ENCODE measurements around the gene VIPR1. TPM values are rescaled to one million over a fixed set of nuclear protein-coding genes. Genes with fewer than 3 reads are reported as not detected.
A peak's percentile ranks its signal among the peaks of the same experiment; 100 is the strongest.

Gene VIPR1
- total RNA-seq, 1 donor from 2014 or later = 184 TPM

DNA sequence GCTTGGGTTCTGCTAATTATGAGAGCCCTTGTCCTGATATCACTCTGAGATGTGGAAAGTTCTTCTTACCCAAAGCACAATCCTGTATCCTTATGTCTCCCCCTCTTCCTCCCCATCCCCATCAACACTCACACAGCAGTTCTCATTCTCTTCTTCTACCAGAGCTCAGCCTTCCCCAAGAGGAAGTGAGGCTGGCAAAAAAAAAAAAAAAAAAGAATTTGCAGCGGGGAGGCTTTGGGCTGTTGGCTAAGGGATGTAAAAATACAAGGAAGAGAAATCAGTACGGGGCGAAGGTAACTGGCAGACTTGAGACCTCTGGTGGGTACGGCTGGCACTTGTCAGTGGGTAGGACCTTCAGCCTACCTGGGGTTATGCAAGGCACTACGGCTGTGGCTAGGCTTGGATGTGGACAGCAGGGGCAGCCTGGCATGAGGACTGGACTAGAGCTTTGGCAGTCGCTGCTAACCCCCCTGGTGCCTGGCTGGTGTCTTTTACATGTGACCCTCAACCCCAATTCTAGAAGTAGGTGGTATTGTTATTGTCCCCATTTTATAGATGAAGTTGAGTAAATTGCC, 5.4 kb downstream of the VIPR1 start:
- Histone ChIP-seq H3K9me3 (no peaks in the 10 kb centered on the region), H3K36me3 (no peaks in the 10 kb centered on the region), H3K4me1 (peaks cover 24% of the 10 kb centered on the region), H3K27ac (peak overlapping the region; percentile 51), H3K27me3 (no peaks in the 10 kb centered on the region), H3K4me3 (no peak overlapping the region)
- DNase-seq (peak; percentile 63), ATAC-seq (no peak)
- no peak for TF ChIP-seq CTCF (IDR thresholded peaks at IDR 0.05)
- intact Hi-C loops (cut with DNase I) = no loop called here

GRCh38 chr3:42508562-42508961, 6.1 kb downstream of the VIPR1 start:
- Histone ChIP-seq H3K27ac (peak overlapping the region; percentile 51), H3K4me3 (no peak overlapping the region), H3K4me1 (peaks cover 24% of the 10 kb centered on the region), H3K36me3 (no peaks in the 10 kb centered on the region), H3K27me3 (no peaks in the 10 kb centered on the region), H3K9me3 (no peaks in the 10 kb centered on the region)
- intact Hi-C loops (cut with DNase I) = no loop called here
- DNase-seq (no peak), ATAC-seq (no peak)
- TF ChIP-seq CTCF (IDR thresholded peaks at IDR 0.05) = no peak

- H3K4me1 ChIP-seq = peaks cover 24% of the 10 kb centered on the region
- no peak for TF ChIP-seq CTCF (IDR thresholded peaks at IDR 0.05)
- no peak for DNase-seq
- H3K27ac ChIP-seq = peak overlapping the region; percentile 51
- H3K27me3 ChIP-seq = no peaks in the 10 kb centered on the region
- no peak for ATAC-seq
- intact Hi-C loops (cut with DNase I) = no loop called here
- no peak overlapping the region for H3K4me3 ChIP-seq
- H3K9me3 ChIP-seq = no peaks in the 10 kb centered on the region
- no peaks in the 10 kb centered on the region for H3K36me3 ChIP-seq
Measured at GRCh38 chr3:42509111-42509510, 6.7 kb downstream of the VIPR1 start.

GRCh38 chr3:42510325-42510724, 7.9 kb downstream of the VIPR1 start:
- Histone ChIP-seq H3K4me1 (peaks cover 24% of the 10 kb centered on the region), H3K27me3 (no peaks in the 10 kb centered on the region), H3K27ac (peak overlapping the region; percentile 30), H3K36me3 (no peaks in the 10 kb centered on the region), H3K9me3 (no peaks in the 10 kb centered on the region), H3K4me3 (no peak overlapping the region)
- intact Hi-C loops (cut with DNase I) = no loop called here
- ATAC-seq (peak; percentile 2), DNase-seq (no peak)
- no peak for TF ChIP-seq CTCF (IDR thresholded peaks at IDR 0.05)

DNA sequence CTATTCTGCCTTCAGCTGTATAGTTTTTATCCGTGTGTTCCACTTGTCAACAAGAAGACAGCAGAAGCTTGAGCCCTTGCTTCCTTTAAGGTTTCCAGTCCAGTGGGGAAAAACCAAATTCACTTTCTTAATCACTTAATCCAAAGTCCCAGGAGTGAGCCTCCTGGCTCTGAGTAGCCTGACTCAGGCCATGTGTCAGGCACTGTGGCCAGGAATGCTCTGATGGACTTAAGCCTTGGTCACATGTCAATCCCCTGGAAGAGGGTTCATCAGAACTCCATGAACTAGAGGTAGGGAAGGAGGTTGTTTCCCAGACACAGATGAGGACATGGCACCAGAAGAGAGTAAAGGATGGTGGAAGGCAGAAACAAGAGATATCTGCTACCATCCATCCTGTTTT, 8.8 kb downstream of the VIPR1 start:
- Histone ChIP-seq H3K27me3 (no peaks in the 10 kb centered on the region), H3K9me3 (no peaks in the 10 kb centered on the region), H3K4me1 (peaks cover 24% of the 10 kb centered on the region), H3K36me3 (no peaks in the 10 kb centered on the region), H3K4me3 (no peak overlapping the region), H3K27ac (peak overlapping the region; percentile 42)
- intact Hi-C loops (cut with DNase I) = no loop called here
- DNase-seq (no peak), ATAC-seq (no peak)
- no peak for TF ChIP-seq CTCF (IDR thresholded peaks at IDR 0.05)

DNA sequence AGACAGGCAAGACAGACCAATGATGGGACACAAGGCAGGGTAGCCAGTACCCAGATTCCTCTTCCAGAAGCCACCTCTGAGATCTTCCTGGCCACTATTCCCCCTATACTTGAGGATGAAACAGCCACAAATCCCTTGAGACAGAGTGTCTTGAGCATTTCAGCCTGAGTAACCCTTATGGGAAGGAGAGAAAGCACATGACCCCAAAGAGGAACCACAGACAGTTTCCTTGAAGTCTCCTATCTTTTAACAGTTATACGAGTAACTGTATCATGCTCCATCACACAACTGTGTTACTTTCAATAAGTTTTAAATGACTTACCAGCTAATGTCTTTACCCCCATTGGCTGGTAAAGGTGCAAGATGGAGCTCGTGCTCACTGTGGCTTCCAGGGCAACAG, 9.3 kb downstream of the VIPR1 start:
- no peak for TF ChIP-seq CTCF (IDR thresholded peaks at IDR 0.05)
- Histone ChIP-seq H3K9me3 (no peaks in the 10 kb centered on the region), H3K4me1 (peaks cover 24% of the 10 kb centered on the region), H3K36me3 (no peaks in the 10 kb centered on the region), H3K4me3 (no peak overlapping the region), H3K27ac (peak overlapping the region; percentile 42), H3K27me3 (no peaks in the 10 kb centered on the region)
- DNase-seq (no peak), ATAC-seq (no peak)
- intact Hi-C loops (cut with DNase I) = no loop called here
